Endothelial cell of umbilical vein (primary cell): ENCODE data around the gene ERO1B. TPM values are rescaled to one million over a fixed set of nuclear protein-coding genes. Genes with fewer than 3 reads are reported as not detected.

ENCODE experiments used
- BruUV-seq: library from RNA; stranded (reverse); fragments of 400-500 nt; replicated peaks from 2 replicates; lab custom pipeline; 2021; lab: Mats Ljungman, UMichigan
- CTCF ChIA-PET: fragments of 300-600, 350-600 bp; sonication (Branson Sonifier 250); formaldehyde crosslinking; loops from one replicate; lab custom pipeline; 2021; ENCODE audit warnings: antibody characterized with exemption, inconsistent platforms; lab: Charles Lee
- POLR2A ChIA-PET: fragments of 300-600, 350-600 bp; sonication (Branson Sonifier 250); formaldehyde crosslinking; loops from one replicate; lab custom pipeline; 2021; ENCODE audit warnings: antibody characterized with exemption, inconsistent platforms; lab: Charles Lee
- DNase-seq: peaks from one replicate; pipeline ENCODE4 v3.0.0-alpha.2; 2011; ENCODE audit warnings: low read depth, low spot score
- FAIRE-seq: peaks from 2 replicates; lab custom pipeline; 2011; peaks lifted over from hg19 to GRCh38; lab: Jason Lieb, UNC
- H2AFZ ChIP-seq: 2 replicates; pipeline ENCODE4 v1.6.0; 2012; ENCODE audit warnings: low read depth, low read length, control low read depth, inconsistent platforms
- H3K27ac ChIP-seq: 2 replicates; pipeline ENCODE4 v1.5.1; 2011; ENCODE audit warnings: low read depth, mild to moderate bottlenecking, control low read depth, low read length, moderate library complexity; ENCODE audit not compliant: insufficient read depth
- H3K27me3 ChIP-seq, 2 experiments: 2 replicates each; pipeline versions ENCODE4 v1.6.0 to v1.6.1; 2011; ENCODE audit warnings: low read length in 2 of 2, mixed read lengths in 1 of 2; ENCODE audit not compliant: control insufficient read depth in 2 of 2, insufficient read depth in 2 of 2
- H3K36me3 ChIP-seq, 2 experiments: 2 replicates in 1 of 2; 3 replicates in 1 of 2; pipeline ENCODE4 v1.5.1; 2011; ENCODE audit warnings: low read length in 2 of 2, mild to moderate bottlenecking in 1 of 2, moderate library complexity in 1 of 2; ENCODE audit not compliant: control insufficient read depth in 2 of 2, insufficient read depth in 2 of 2; ENCODE audit errors: extremely low read depth in 1 of 2
- H3K4me1 ChIP-seq: 3 replicates; pipeline ENCODE4 v1.5.1; 2011; ENCODE audit warnings: mild to moderate bottlenecking, low read length; ENCODE audit not compliant: control insufficient read depth, insufficient read depth; ENCODE audit errors: extremely low read depth
- H3K4me2 ChIP-seq: 2 replicates; pipeline ENCODE4 v1.6.1; 2011; ENCODE audit warnings: low read length, control low read depth, mixed read lengths; ENCODE audit not compliant: insufficient read depth
- H3K4me3 ChIP-seq, 3 experiments: fragments of 200-600 bp in 1 of 3; sonication (generic), shearing (Covaris generic) in 1 of 3; replicated peaks in 1 of 3; 2 replicates each; pipeline ENCODE4 v1.5.1; 2011 to 2016; ENCODE audit warnings: control low read depth in 3 of 3, low read length in 3 of 3, mild to moderate bottlenecking in 2 of 3, inconsistent platforms in 1 of 3, low read depth in 1 of 3, moderate library complexity in 1 of 3; ENCODE audit not compliant: insufficient read depth in 1 of 3
- H3K79me2 ChIP-seq: 2 replicates; pipeline ENCODE4 v1.6.0; 2012; ENCODE audit warnings: low read length, inconsistent platforms; ENCODE audit not compliant: control insufficient read depth, insufficient read depth
- H3K9ac ChIP-seq: replicated peaks from 2 replicates; pipeline ENCODE3; 2011; ENCODE audit warnings: low read length, control low read depth; ENCODE audit not compliant: insufficient read depth; ENCODE audit errors: extremely low read depth
- H3K9me1 ChIP-seq: replicated peaks from 3 replicates; pipeline ENCODE4 v1.6.0; 2011; ENCODE audit warnings: mild to moderate bottlenecking, low read length; ENCODE audit not compliant: control insufficient read depth, insufficient read depth; ENCODE audit errors: extremely low read depth
- H3K9me3 ChIP-seq: replicated peaks from 2 replicates; pipeline ENCODE4 v1.5.1; 2012; ENCODE audit warnings: low read length, inconsistent platforms; ENCODE audit not compliant: control insufficient read depth, insufficient read depth
- H4K20me1 ChIP-seq: replicated peaks from 2 replicates; pipeline ENCODE3; 2011; ENCODE audit warnings: mild to moderate bottlenecking, low read length; ENCODE audit not compliant: control insufficient read depth, insufficient read depth; ENCODE audit errors: extremely low read depth
- GATA2 ChIP-seq: IDR thresholded peaks from 2 replicates; pipeline ENCODE4 v1.7.0; 2011; ENCODE audit warnings: low read depth, mild to moderate bottlenecking, moderate library complexity, mixed read lengths, low read length; ENCODE audit not compliant: insufficient read length, insufficient read depth
- JUN ChIP-seq: IDR thresholded peaks from 2 replicates; pipeline ENCODE4 v1.6.1; 2011; ENCODE audit warnings: borderline replicate concordance, low read depth; ENCODE audit not compliant: insufficient read length, insufficient read depth
- MYC ChIP-seq: IDR thresholded peaks from one replicate; pipeline ENCODE4 v1.6.1; 2011; ENCODE audit warnings: mild to moderate bottlenecking, low read depth, low read length
- POLR2A ChIP-seq: IDR thresholded peaks from 2 replicates; pipeline ENCODE4 v1.6.1; 2012; ENCODE audit warnings: low read depth, mild to moderate bottlenecking, control low read depth, low read length
- dilution Hi-C: fragments of 300-500 bp; cut with MboI; formaldehyde crosslinking; loops from one replicate; pipeline ENCODE4 v1.15.0; 2019; ENCODE audit warnings: low sequenced_read_pairs; ENCODE audit not compliant: extremely low pct_ligation_motif_present
- intact Hi-C: fragments of 100-400 bp; cut with micrococcal nuclease; formaldehyde crosslinking; loops from one replicate; pipeline ENCODE4 v1.10.0; 2022
- polyA plus RNA-seq, 4 experiments: library from polyadenylated mRNA; depleted of rRNA in 3 of 4; stranded (reverse) in 3 of 4; unstranded in 1 of 4; fragments of >200 nt; gene quantifications; 2 replicates each; pipeline versions ENCODE4 v1.2.1 to v1.2.3, GENCODE V29; 2011 to 2012; ENCODE audit warnings: missing spikeins in 1 of 4
- total RNA-seq: library from RNA; stranded (reverse); gene quantifications from 2 replicates; pipeline ENCODE4 v1.2.3, GENCODE V29; 2021
- TF ChIP-seq, protein P1 (sequence below), 2 donors: IDR thresholded peaks; 1 replicate in 1 of 2; 2 replicates in 1 of 2; pipeline ENCODE4 v1.5.1; 2011; ENCODE audit warnings: low read length in 2 of 2, mild to moderate bottlenecking in 2 of 2, moderate library complexity in 2 of 2, control low read depth in 1 of 2, inconsistent platforms in 1 of 2, low read depth in 1 of 2; ENCODE audit not compliant: insufficient read depth in 1 of 2; ENCODE audit errors: extremely low read depth in 1 of 2

ERO1B gene
- total and polyA plus RNA-seq, 2 donors (not counting 3 experiments of a cell fraction or from before 2014, with no cell fraction given) = 1.9 to 3.6 TPM

DNA sequence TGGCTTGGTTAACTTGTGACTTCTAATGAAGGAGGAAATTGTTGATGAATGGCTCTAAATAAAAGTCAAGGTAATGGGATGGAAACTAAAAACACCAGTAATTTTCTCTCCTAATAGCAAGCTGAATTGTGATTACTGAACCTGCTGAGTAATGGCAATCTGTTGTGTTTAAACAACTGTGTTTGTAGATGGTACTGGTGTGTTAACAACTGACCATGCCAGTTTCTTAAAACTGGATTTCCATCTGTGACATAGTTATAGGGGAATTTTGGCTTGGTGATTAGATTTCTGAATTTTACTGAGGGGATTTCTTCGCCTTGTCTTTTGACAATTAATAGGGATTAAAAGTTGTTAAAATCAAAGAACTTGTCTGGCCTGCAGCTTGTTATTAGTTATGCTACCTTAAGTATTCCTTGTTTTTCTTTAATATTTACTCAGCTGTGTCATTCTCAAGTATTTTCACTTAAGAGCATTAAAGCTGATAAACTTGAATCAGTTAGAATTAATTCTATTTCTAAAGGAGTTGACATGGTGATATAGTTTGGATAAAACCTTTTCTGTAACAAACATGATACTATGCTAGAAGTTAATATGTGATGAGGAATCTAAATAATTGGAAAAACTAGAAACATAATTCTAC is 7.9 kb upstream of the ERO1B start:
- dilution Hi-C loops = no loop called here
- BruUV-seq = no TSS peak

More for the DNA sequence above, 7.9 kb upstream of the ERO1B start:
- Histone ChIP-seq H3K4me3 (no peak overlapping the region), H3K27me3 (peaks cover 4 to 8% of the 10 kb centered on the region in 2 experiments), H2AFZ (no peak overlapping the region), H3K79me2 (no peaks in the 10 kb centered on the region), H3K27ac (no peak overlapping the region), H3K4me2 (no peak overlapping the region), H3K9ac (no peak overlapping the region), H3K36me3 (no peaks in the 10 kb centered on the region), H3K9me3 (no peaks in the 10 kb centered on the region), H3K4me1 (no peaks in the 10 kb centered on the region), H4K20me1 (no peaks in the 10 kb centered on the region), H3K9me1 (no peaks in the 10 kb centered on the region)
- ChIA-PET CTCF (interaction anchor here (0.8 kb wide), 1 partner anchor 21 kb away, joined by 3 read pairs; no protein-coding TSS in a partner anchor), POLR2A (no interaction called here)
- TF ChIP-seq POLR2A = no peak
- TF ChIP-seq JUN = no peak
- TF ChIP-seq, protein P1, sequence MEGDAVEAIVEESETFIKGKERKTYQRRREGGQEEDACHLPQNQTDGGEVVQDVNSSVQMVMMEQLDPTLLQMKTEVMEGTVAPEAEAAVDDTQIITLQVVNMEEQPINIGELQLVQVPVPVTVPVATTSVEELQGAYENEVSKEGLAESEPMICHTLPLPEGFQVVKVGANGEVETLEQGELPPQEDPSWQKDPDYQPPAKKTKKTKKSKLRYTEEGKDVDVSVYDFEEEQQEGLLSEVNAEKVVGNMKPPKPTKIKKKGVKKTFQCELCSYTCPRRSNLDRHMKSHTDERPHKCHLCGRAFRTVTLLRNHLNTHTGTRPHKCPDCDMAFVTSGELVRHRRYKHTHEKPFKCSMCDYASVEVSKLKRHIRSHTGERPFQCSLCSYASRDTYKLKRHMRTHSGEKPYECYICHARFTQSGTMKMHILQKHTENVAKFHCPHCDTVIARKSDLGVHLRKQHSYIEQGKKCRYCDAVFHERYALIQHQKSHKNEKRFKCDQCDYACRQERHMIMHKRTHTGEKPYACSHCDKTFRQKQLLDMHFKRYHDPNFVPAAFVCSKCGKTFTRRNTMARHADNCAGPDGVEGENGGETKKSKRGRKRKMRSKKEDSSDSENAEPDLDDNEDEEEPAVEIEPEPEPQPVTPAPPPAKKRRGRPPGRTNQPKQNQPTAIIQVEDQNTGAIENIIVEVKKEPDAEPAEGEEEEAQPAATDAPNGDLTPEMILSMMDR (IDR thresholded peaks at IDR 0.05; ENCODE audit: extremely low read depth in 1 of 2, insufficient read depth in 1 of 2, low read depth in 1 of 2, low read length in 2 of 2) = no peak
- TF ChIP-seq MYC = no peak
- TF ChIP-seq GATA2 = no peak
- DNase-seq (no peak), FAIRE-seq (no peak)
- intact Hi-C loops = loop anchor here (10.0 kb wide), 1 partner anchor 315 kb away; the partner anchor contains the start of gene HEATR1
